ENCODE results near the gene IFT81.
"Not testable (repeated sequence)": the region's sequence is repeated elsewhere in the genome, so short reads cannot be mapped to it uniquely, and the experiment has no call there.

The IFT81 gene

GRCh38 chr12:110211639-110212536, 87.7 kb downstream of the IFT81 start:
- DNase-seq = not testable (repeated sequence)

GRCh38 chr12:110217996-110218674, 94.0 kb downstream of the IFT81 start:
- DNase-seq = no peak

GRCh38 chr12:110222027-110222426, 97.9 kb downstream of the IFT81 start:
- DNase-seq = no peak

GRCh38 chr12:110222433-110222832, 98.3 kb downstream of the IFT81 start:
- DNase-seq = no peak

- no peak for DNase-seq
These were observed 99.7 kb downstream of the IFT81 start for GRCh38 chr12:110223777-110224378.

- DNase-seq = no peak
These were observed 100.5 kb downstream of the IFT81 start for GRCh38 chr12:110224379-110225304.

- no peak for DNase-seq
These were observed 103.0 kb downstream of the IFT81 start for GRCh38 chr12:110227138-110227537.

GRCh38 chr12:110228348-110228747, 104.2 kb downstream of the IFT81 start:
- not testable (repeated sequence) for DNase-seq

GRCh38 chr12:110228756-110229155, 104.6 kb downstream of the IFT81 start:
- no peak for DNase-seq

- no peak for DNase-seq
These were observed 105.3 kb downstream of the IFT81 start for GRCh38 chr12:110229409-110229808.

- DNase-seq = no peak
These were observed 106.5 kb downstream of the IFT81 start for GRCh38 chr12:110230655-110231054.

GRCh38 chr12:110233212-110233903, 109.2 kb downstream of the IFT81 start:
- no peak for DNase-seq

GRCh38 chr12:110234331-110234751, 110.2 kb downstream of the IFT81 start:
- DNase-seq = no peak

- DNase-seq = no peak
These were observed 110.6 kb downstream of the IFT81 start for GRCh38 chr12:110234755-110235154.

GRCh38 chr12:110235383-110235782, 111.2 kb downstream of the IFT81 start:
- no peak for DNase-seq

- no peak for DNase-seq
These were observed 119.1 kb downstream of the IFT81 start for GRCh38 chr12:110243227-110243626.

GRCh38 chr12:110244372-110244771, 120.2 kb downstream of the IFT81 start:
- no peak for DNase-seq

GRCh38 chr12:110244829-110245228, 120.7 kb downstream of the IFT81 start:
- DNase-seq = no peak

- no peak for DNase-seq
These were observed 121.2 kb downstream of the IFT81 start for GRCh38 chr12:110245369-110245772.

- DNase-seq = no peak
These were observed 122.6 kb downstream of the IFT81 start for GRCh38 chr12:110246636-110247339.

Measured in NCI-H187 (cell line).